H1 (cell line): ENCODE measurements around the gene ARHGAP42. TPM values are rescaled to one million over a fixed set of nuclear protein-coding genes. Genes with fewer than 3 reads are reported as not detected.

Experiments
- CHD7 ChIP-seq: fragments of 300-600 bp; sonication (generic); IDR thresholded peaks from 2 replicates; pipeline ENCODE4 v1.7.1; 2012; ENCODE audit warnings: low read length, moderate library complexity, mild to moderate bottlenecking, inconsistent platforms; ENCODE audit not compliant: insufficient replicate concordance
- polyA plus RNA-seq, 7 experiments: library from polyadenylated mRNA; depleted of rRNA in 3 of 7; stranded (reverse) in 5 of 7; unstranded in 2 of 7; fragments of >200 nt in 5 of 7; fragments of 200-250 nt in 2 of 7; gene quantifications; 1 replicate in 5 of 7; 2 replicates in 1 of 7; 4 replicates in 1 of 7; pipeline versions ENCODE4 v1.2.1 to v1.2.3, GENCODE V29; 2011 to 2013; ENCODE audit warnings: missing spikeins in 2 of 7, mixed read lengths in 2 of 7
- total RNA-seq: library from RNA; stranded (reverse); fragmentation: NEBNext Ultra II Directional; extraction: Animal tissue kit (Norgen Biotek cat#: 25700); gene quantifications from 2 replicates; pipeline ENCODE4 v1.2.1, GENCODE V29; 2021

The ARHGAP42 gene
- total and polyA plus RNA-seq, 2 of the 8 experiments (the other 6 are each of a cell fraction or from before 2014, with no cell fraction given), result 22.2 to 33.5 TPM

- no peak for TF ChIP-seq CHD7
Measured at GRCh38 chr11:100849901-100850235, 162.8 kb downstream of the ARHGAP42 start (continued).
